EH (cell line): ENCODE data around the gene LUC7L2.
"Not testable (repeated sequence)": the region's sequence is repeated elsewhere in the genome, so short reads cannot be mapped to it uniquely, and the experiment has no call there.

Source experiments
- DNase-seq: peaks from one replicate; pipeline ENCODE4 v3.0.0-alpha.2; 2015; ENCODE audit warnings: low read depth

LUC7L2 gene

GRCh38 chr7:139359366-139360209 is at the start of gene LUC7L2:
Gene LUC7L2, plus strand, starts transcription at chr7:139359894. Its CDS starts 368 bp downstream, at chr7:139360262.
- DNase-seq, result peak; percentile 98

GRCh38 chr7:139317939-139318505 is 41.7 kb upstream of the LUC7L2 start:
- DNase-seq, result no peak

- peak; percentile 40 for DNase-seq
These were observed 38.5 kb upstream of the LUC7L2 start for GRCh38 chr7:139321071-139321745.

GRCh38 chr7:139324709-139325108 is 35.0 kb upstream of the LUC7L2 start:
- DNase-seq, result not testable (repeated sequence)

- peak; percentile 87 for DNase-seq
These were observed 31.3 kb upstream of the LUC7L2 start for GRCh38 chr7:139328375-139328774.

GRCh38 chr7:139329119-139329518 is 30.6 kb upstream of the LUC7L2 start:
- no peak for DNase-seq

GRCh38 chr7:139330333-139331030 is 29.2 kb upstream of the LUC7L2 start:
- DNase-seq, result no peak

GRCh38 chr7:139332697-139333359 is 26.9 kb upstream of the LUC7L2 start:
- DNase-seq, result no peak

GRCh38 chr7:139333443-139333842 is 26.3 kb upstream of the LUC7L2 start:
- DNase-seq, result not testable (repeated sequence)

GRCh38 chr7:139334399-139335150 is 25.1 kb upstream of the LUC7L2 start:
- no peak for DNase-seq

- DNase-seq, result no peak
These were observed 20.7 kb upstream of the LUC7L2 start for GRCh38 chr7:139339025-139339424.

- no peak for DNase-seq
These were observed 20.0 kb upstream of the LUC7L2 start for GRCh38 chr7:139339698-139340036.

- DNase-seq, result peak; percentile 100
These were observed 19.5 kb upstream of the LUC7L2 start for GRCh38 chr7:139340037-139340807.

GRCh38 chr7:139340808-139341057 is 19.0 kb upstream of the LUC7L2 start:
- DNase-seq, result no peak

GRCh38 chr7:139341058-139341775 is 18.5 kb upstream of the LUC7L2 start, which contains the start of gene FMC1:
Gene FMC1, plus strand, starts transcription at chr7:139341337. Its CDS starts 48 bp downstream, at chr7:139341385.
- peak; percentile 94 for DNase-seq

GRCh38 chr7:139341776-139342226 is 17.9 kb upstream of the LUC7L2 start:
- no peak for DNase-seq

- no peak for DNase-seq
These were observed 14.7 kb upstream of the LUC7L2 start for GRCh38 chr7:139345042-139345441.

GRCh38 chr7:139351027-139351426 is 8.7 kb upstream of the LUC7L2 start:
- DNase-seq, result no peak

GRCh38 chr7:139354729-139355128 is 5.0 kb upstream of the LUC7L2 start:
- no peak for DNase-seq

GRCh38 chr7:139355320-139355719 is 4.4 kb upstream of the LUC7L2 start:
- no peak for DNase-seq
